Mesenchymal stem cell (in vitro differentiated cells and primary cell): Measurements from ENCODE around the gene ZKSCAN7.

Experiments
- DNase-seq: peaks from one replicate; pipeline ENCODE4 v3.0.0-alpha.2; 2013
- H2AFZ ChIP-seq: one replicate; pipeline ENCODE4 v1.6.1; 2013; ENCODE audit warnings: low read depth, mild to moderate bottlenecking, control low read depth, inconsistent platforms, low read length, moderate library complexity
- H2AK5ac ChIP-seq: 2 replicates; pipeline ENCODE4 v1.6.1; 2013; ENCODE audit warnings: low read length, moderate library complexity, mild to moderate bottlenecking, inconsistent platforms; ENCODE audit not compliant: severe bottlenecking
- H2BK120ac ChIP-seq: one replicate; pipeline ENCODE4 v1.6.1; 2013; ENCODE audit warnings: low read depth, mild to moderate bottlenecking, inconsistent platforms, low read length, moderate library complexity
- H2BK12ac ChIP-seq, 2 experiments: one replicate each; pipeline ENCODE4 v1.6.1; 2013; ENCODE audit warnings: inconsistent platforms in 2 of 2, low read length in 2 of 2, mild to moderate bottlenecking in 2 of 2, moderate library complexity in 2 of 2, control low read depth in 1 of 2
- H2BK15ac ChIP-seq: one replicate; pipeline ENCODE4 v1.6.1; 2013; ENCODE audit warnings: mild to moderate bottlenecking, low read depth, inconsistent platforms; ENCODE audit not compliant: poor library complexity, severe bottlenecking
- H2BK5ac ChIP-seq: 2 replicates; pipeline ENCODE4 v1.6.1; 2013; ENCODE audit warnings: low read depth, mild to moderate bottlenecking, low read length, control low read depth, inconsistent platforms; ENCODE audit not compliant: poor library complexity, severe bottlenecking
- H3K14ac ChIP-seq, 2 experiments: one replicate each; pipeline ENCODE4 v1.6.1; 2013; ENCODE audit warnings: inconsistent platforms in 2 of 2, low read length in 2 of 2, control low read depth in 1 of 2, mild to moderate bottlenecking in 1 of 2, moderate library complexity in 1 of 2
- H3K18ac ChIP-seq, 2 experiments: one replicate each; pipeline ENCODE4 v1.6.1; 2013; ENCODE audit warnings: inconsistent platforms in 2 of 2, low read length in 2 of 2, control low read depth in 1 of 2, low read depth in 1 of 2, mild to moderate bottlenecking in 1 of 2
- H3K23ac ChIP-seq, 2 experiments: one replicate each; pipeline ENCODE4 v1.6.1; 2013; ENCODE audit warnings: inconsistent platforms in 2 of 2, low read length in 2 of 2, mild to moderate bottlenecking in 2 of 2, moderate library complexity in 2 of 2, control low read depth in 1 of 2
- H3K27ac ChIP-seq: 2 replicates; pipeline ENCODE4 v1.5.1; 2013; ENCODE audit warnings: mild to moderate bottlenecking, moderate library complexity, low read length, control low read depth, inconsistent platforms; ENCODE audit not compliant: poor library complexity, severe bottlenecking
- H3K27me3 ChIP-seq, 2 experiments: 2 replicates each; pipeline versions ENCODE4 v1.6.1 to v1.7.0; 2013; ENCODE audit warnings: low read length in 2 of 2, mild to moderate bottlenecking in 2 of 2, moderate library complexity in 2 of 2, control low read depth in 1 of 2, inconsistent platforms in 1 of 2; ENCODE audit not compliant: control insufficient read depth in 1 of 2, insufficient read depth in 1 of 2
- H3K36me3 ChIP-seq, 2 experiments: 2 replicates each; pipeline versions ENCODE4 v1.6.1 to v1.7.0; 2013; ENCODE audit warnings: low read length in 2 of 2, control low read depth in 1 of 2, inconsistent platforms in 1 of 2, low read depth in 1 of 2, mild to moderate bottlenecking in 1 of 2; ENCODE audit not compliant: insufficient read depth in 2 of 2, control insufficient read depth in 1 of 2
- H3K4ac ChIP-seq, 2 experiments: one replicate each; pipeline ENCODE4 v1.6.1; 2013; ENCODE audit warnings: inconsistent platforms in 2 of 2, low read length in 2 of 2, mild to moderate bottlenecking in 2 of 2, moderate library complexity in 2 of 2, control low read depth in 1 of 2, low read depth in 1 of 2
- H3K4me1 ChIP-seq: 2 replicates; pipeline ENCODE4 v1.6.1; 2013; ENCODE audit warnings: low read depth, low read length, control low read depth; ENCODE audit not compliant: control insufficient read depth, insufficient read depth
- H3K4me2 ChIP-seq: 2 replicates; pipeline ENCODE4 v1.6.1; 2013; ENCODE audit warnings: low read length, mild to moderate bottlenecking, inconsistent platforms; ENCODE audit not compliant: poor library complexity, severe bottlenecking
- H3K4me3 ChIP-seq, 2 experiments: 2 replicates each; pipeline versions ENCODE4 v1.5.1 to v1.7.0; 2013; ENCODE audit warnings: low read length in 2 of 2, mild to moderate bottlenecking in 2 of 2, control low read depth in 1 of 2, low read depth in 1 of 2; ENCODE audit not compliant: insufficient read depth in 1 of 2
- H3K79me1 ChIP-seq: replicated peaks from 2 replicates; pipeline ENCODE4 v1.6.1; 2013; ENCODE audit warnings: mild to moderate bottlenecking, control low read depth, low read length, inconsistent platforms; ENCODE audit not compliant: poor library complexity, severe bottlenecking
- H3K9ac ChIP-seq: 2 replicates; pipeline ENCODE4 v1.7.0; 2013; ENCODE audit warnings: mild to moderate bottlenecking, low read length, moderate library complexity
- H3K9me3 ChIP-seq: 2 replicates; pipeline ENCODE4 v1.7.0; 2013; ENCODE audit warnings: mild to moderate bottlenecking, low read length; ENCODE audit not compliant: control insufficient read depth
- H4K8ac ChIP-seq: one replicate; pipeline ENCODE4 v1.6.1; 2013; ENCODE audit warnings: inconsistent platforms, mild to moderate bottlenecking, low read length, moderate library complexity
- H4K91ac ChIP-seq: one replicate; pipeline ENCODE4 v1.6.1; 2013; ENCODE audit warnings: mild to moderate bottlenecking, low read length, inconsistent platforms

Gene ZKSCAN7

GRCh38 chr3:44612678-44613077 is 57.7 kb downstream of the ZKSCAN7 start:
- no peak overlapping the region for H2AK5ac ChIP-seq
- no peaks in the 10 kb centered on the region for H3K36me3 ChIP-seq
- H2BK120ac ChIP-seq: no peak overlapping the region
- H3K9ac ChIP-seq: no peak overlapping the region
- no peak overlapping the region for H3K18ac ChIP-seq
- H4K8ac ChIP-seq: no peak overlapping the region
- H2BK15ac ChIP-seq: no peak overlapping the region
- no peaks in the 10 kb centered on the region for H3K27me3 ChIP-seq
- H3K27ac ChIP-seq: no peak overlapping the region
- no peak overlapping the region for H3K4ac ChIP-seq
- no peak overlapping the region for H2AFZ ChIP-seq
- H3K79me1 ChIP-seq: no peaks in the 10 kb centered on the region
- no peak overlapping the region for H2BK12ac ChIP-seq
- H3K4me3 ChIP-seq: no peak overlapping the region
- no peaks in the 10 kb centered on the region for H3K4me1 ChIP-seq
- DNase-seq: no peak
- H4K91ac ChIP-seq: no peak overlapping the region
- no peak overlapping the region for H3K4me2 ChIP-seq
- no peak overlapping the region for H3K23ac ChIP-seq
- no peak overlapping the region for H3K14ac ChIP-seq
- no peak overlapping the region for H2BK5ac ChIP-seq
- H3K9me3 ChIP-seq: peaks cover 18% of the 10 kb centered on the region
